Esophagus muscularis mucosa (tissue), 4 donors: ENCODE results near the gene PUM2. TPM values are rescaled to one million over a fixed set of nuclear protein-coding genes. Genes with fewer than 3 reads are reported as not detected.

Source experiments
- DNase-seq: peaks from one replicate; pipeline ENCODE4 v3.0.0-alpha.2; 2017; ENCODE audit errors: extremely low spot score
- H3K27ac ChIP-seq, 4 donors: fragments of 200-600 bp; sonication (generic); replicated peaks in 1 of 4; 1 replicate in 3 of 4; 2 replicates in 1 of 4; pipeline ENCODE4 v1.5.1; 2016 to 2019; ENCODE audit warnings: mild to moderate bottlenecking in 1 of 4
- H3K27me3 ChIP-seq, 4 donors: fragments of 200-600 bp; sonication (generic); one replicate each; pipeline versions ENCODE4 v1.5.1 to v1.6.0; 2016 to 2019
- H3K36me3 ChIP-seq, 4 donors: fragments of 200-600 bp; sonication (generic); one replicate each; pipeline ENCODE4 v1.5.1; 2016 to 2019
- H3K4me1 ChIP-seq, 4 donors: fragments of 200-600 bp; sonication (generic); one replicate each; pipeline ENCODE4 v1.5.1; 2016 to 2019
- H3K4me3 ChIP-seq, 4 donors: fragments of 200-600 bp; sonication (generic); 1 replicate in 2 of 4; 2 replicates in 2 of 4; pipeline ENCODE4 v1.5.1; 2016 to 2019; ENCODE audit warnings: mild to moderate bottlenecking in 4 of 4, moderate library complexity in 1 of 4
- H3K9me3 ChIP-seq, 4 donors: fragments of 200-600 bp; sonication (generic); 1 replicate in 3 of 4; 2 replicates in 1 of 4; pipeline ENCODE4 v1.5.1; 2016 to 2019
- CTCF ChIP-seq, 3 experiments: fragments of 200-600 bp in 2 of 3; fragments of 450-650 bp in 1 of 3; sonication (generic) in 2 of 3; IDR thresholded peaks; one replicate each; pipeline ENCODE4 v1.5.1; 2017 to 2019; ENCODE audit warnings: antibody characterized with exemption in 3 of 3, mild to moderate bottlenecking in 2 of 3, moderate library complexity in 1 of 3
- EP300 ChIP-seq: sonication (generic); formaldehyde crosslinking; IDR thresholded peaks from one replicate; pipeline ENCODE4 v1.6.1; 2017; ENCODE audit warnings: antibody characterized with exemption
- POLR2A ChIP-seq: fragments of 450-650 bp; IDR thresholded peaks from one replicate; pipeline ENCODE4 v1.6.1; 2017; ENCODE audit warnings: antibody characterized with exemption, moderate library complexity, mild to moderate bottlenecking, low read depth
- POLR2AphosphoS5 ChIP-seq, 2 donors: sonication (generic); formaldehyde crosslinking; IDR thresholded peaks; one replicate each; pipeline ENCODE4 v1.6.1; 2017; ENCODE audit warnings: antibody characterized with exemption in 2 of 2
- WGBS: methylation state at CpG from one replicate; pipeline ENCODE4 v1.1.5; 2018; 5-methylcytosine and 5-hydroxymethylcytosine counted together
- intact Hi-C: fragments of 100-400 bp; cut with DNase I; formaldehyde crosslinking; loops from one replicate; pipeline ENCODE4 v1.15.1; 2023
- total RNA-seq, 4 donors: library from RNA; depleted of rRNA; stranded (reverse); fragments of >200 nt; gene quantifications; one replicate each; pipeline versions ENCODE4 v1.1.0 to v1.2.1, GENCODE V29; 2016

The PUM2 gene
- total RNA-seq, 4 donors from 2014 or later, result 73.7 to 113 (median 93.1) TPM

- intact Hi-C loops, result loop anchor here (10.0 kb wide), 2 partner anchors 95 to 125 kb away; no protein-coding TSS in a partner anchor
Measured at GRCh38 chr2:20229322-20230113, 121.1 kb downstream of the PUM2 start.

GRCh38 chr2:20227894-20228505, 122.6 kb downstream of the PUM2 start:
- H3K9me3 ChIP-seq, result no peaks in the 10 kb centered on the region
- H3K4me3 ChIP-seq, result no peak overlapping the region
- no peaks in the 10 kb centered on the region for H3K36me3 ChIP-seq
- TF ChIP-seq POLR2AphosphoS5 (IDR thresholded peaks at IDR 0.05) (no peak), CTCF (IDR thresholded peaks at IDR 0.05) (no peak), EP300 (no peak), POLR2A (no peak)
- intact Hi-C loops, result loop anchor here (10.0 kb wide), 2 partner anchors 93 to 123 kb away; no protein-coding TSS in a partner anchor
- DNase-seq, result no peak
- H3K27me3 ChIP-seq, result peaks cover 0 to 30% (median 0%) of the 10 kb centered on the region in 4 donors
- H3K27ac ChIP-seq, result no peak overlapping the region
- 94% methylated on average over 10 of the region's 10 CpGs for WGBS
- H3K4me1 ChIP-seq, result peaks cover 14 to 31% (median 27%) of the 10 kb centered on the region in 4 donors

More at GRCh38 chr2:20229322-20230113, 121.1 kb downstream of the PUM2 start:
- WGBS, result 82% methylated on average over 8 of the region's 8 CpGs
- TF ChIP-seq EP300 (no peak), POLR2AphosphoS5 (IDR thresholded peaks at IDR 0.05) (no peak), CTCF (IDR thresholded peaks at IDR 0.05) (no peak), POLR2A (no peak)
- no peak for DNase-seq
- Histone ChIP-seq H3K9me3 (no peaks in the 10 kb centered on the region), H3K4me3 (no peak overlapping the region), H3K36me3 (no peaks in the 10 kb centered on the region), H3K27me3 (peaks cover 0 to 25% (median 0%) of the 10 kb centered on the region in 4 donors), H3K4me1 (peaks cover 6 to 16% (median 14%) of the 10 kb centered on the region in 4 donors), H3K27ac (no peak overlapping the region)

- Histone ChIP-seq H3K27me3 (peaks cover 0 to 24% (median 0%) of the 10 kb centered on the region in 4 donors), H3K4me3 (no peak overlapping the region), H3K9me3 (no peaks in the 10 kb centered on the region), H3K4me1 (peaks cover 16 to 34% (median 29%) of the 10 kb centered on the region in 4 donors), H3K27ac (no peak overlapping the region), H3K36me3 (no peaks in the 10 kb centered on the region)
- intact Hi-C loops, result loop anchor here (10.0 kb wide), 2 partner anchors 91 to 121 kb away; no protein-coding TSS in a partner anchor
- 92% methylated on average over 14 of the region's 14 CpGs for WGBS
- TF ChIP-seq CTCF (IDR thresholded peaks at IDR 0.05) (no peak), EP300 (no peak), POLR2A (no peak), POLR2AphosphoS5 (IDR thresholded peaks at IDR 0.05) (no peak)
- DNase-seq, result no peak
Measured at GRCh38 chr2:20226152-20226545, 124.5 kb downstream of the PUM2 start.

GRCh38 chr2:20225294-20226151, 125.1 kb downstream of the PUM2 start:
- TF ChIP-seq CTCF (IDR thresholded peaks at IDR 0.05) (peak; percentile 52 to 56 (median 54)), POLR2A (no peak)
- Histone ChIP-seq H3K36me3 (no peaks in the 10 kb centered on the region), H3K4me3 (peak overlapping the region; percentile 65 to 71 (median 69)), H3K9me3 (no peaks in the 10 kb centered on the region), H3K27me3 (peaks cover 0 to 23% (median 0%) of the 10 kb centered on the region in 4 donors), H3K4me1 (peaks cover 16 to 34% (median 29%) of the 10 kb centered on the region in 4 donors), H3K27ac (peak overlapping the region; percentile 58 to 75 (median 72))
- WGBS, result 21% methylated on average over 21 of the region's 66 CpGs
- intact Hi-C loops, result loop anchor here (10.0 kb wide), 2 partner anchors 91 to 121 kb away; no protein-coding TSS in a partner anchor
- no peak for DNase-seq
